Measurements from ENCODE around the gene TCEAL9. TPM values are rescaled to one million over a fixed set of nuclear protein-coding genes. Genes with fewer than 3 reads are reported as not detected.
A peak's percentile ranks its signal among the peaks of the same experiment; 100 is the strongest.

Gene TCEAL9
- total and polyA plus RNA-seq, 2 of the 8 experiments (the other 6 are each of a cell fraction or from before 2014, with no cell fraction given), result 22.2 to 36.8 TPM

DNA sequence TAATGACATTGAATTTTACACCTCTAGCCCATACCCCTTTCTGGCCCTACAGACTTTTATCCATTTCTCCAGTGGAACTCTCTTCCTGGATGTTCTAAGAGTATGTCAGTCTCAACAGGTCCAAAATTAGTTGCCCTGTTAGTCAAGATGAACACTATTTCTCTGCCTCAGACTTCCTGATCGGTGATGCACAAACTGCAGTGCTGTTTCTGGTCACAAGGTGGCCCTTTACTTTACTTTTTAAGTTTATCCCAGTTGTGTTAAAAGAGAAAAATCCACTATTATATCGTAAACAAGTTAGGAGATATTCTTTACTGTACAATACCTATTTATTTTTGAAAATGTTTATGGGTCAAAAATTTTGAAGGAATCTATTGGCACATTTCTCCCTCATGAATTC lies 13.2 kb upstream of the TCEAL9 start:
- no peaks in the 10 kb centered on the region for H3K79me1 ChIP-seq (ENCODE audit: low read depth, low read length)
- H2BK5ac ChIP-seq (ENCODE audit: low read depth, low read length), result no peak overlapping the region
- H3K4me3 ChIP-seq (ENCODE audit: extremely low read depth in 1 of 4, insufficient read depth in 2 of 4, low read depth in 3 of 4, low read length in 4 of 4), result no peak overlapping the region
- no peaks in the 10 kb centered on the region for H4K20me1 ChIP-seq (replicated peaks in 1 of 2; ENCODE audit: control insufficient read depth in 1 of 2, insufficient read depth in 2 of 2, low read length in 2 of 2)
- no peaks in the 10 kb centered on the region; a peak in 3 of 7 replicates for H3K4me1 ChIP-seq (replicated peaks in 1 of 4; ENCODE audit: control insufficient read depth in 3 of 4, insufficient read depth in 4 of 4, low read length in 3 of 4)
- H4K8ac ChIP-seq (ENCODE audit: extremely low read depth, insufficient read depth, low read length), result no peak overlapping the region
- no peak overlapping the region for H2BK12ac ChIP-seq (ENCODE audit: low read depth, low read length)
- WGBS, 2 experiments (ENCODE audit: extremely low coverage in 1 of 2, insufficient coverage in 1 of 2, insufficient read length in 1 of 2, insufficient replicate concordance in 2 of 2, low coverage in 1 of 2, low lambda C conversion rate in 2 of 2, missing lambda C conversion rate in 1 of 2), result 54% methylated on average over 2 of the region's 2 CpGs; no CpG with 5 or more reads in 1 of the 2 experiments
- peaks cover 4% of the 10 kb centered on the region; the same call in 1 of the 2 replicates for H3K23me2 ChIP-seq (ENCODE audit: low read depth, low read length)
- no peak overlapping the region for H2AFZ ChIP-seq (ENCODE audit: low read length)
- no peak overlapping the region for H2BK120ac ChIP-seq (replicated peaks; ENCODE audit: low read depth, low read length)
- H2BK20ac ChIP-seq (ENCODE audit: low read length), result no peak overlapping the region
- H3K27ac ChIP-seq (ENCODE audit: low read depth, low read length), result no peak overlapping the region
- H3K79me2 ChIP-seq (ENCODE audit: control insufficient read depth in 1 of 2, insufficient read depth in 2 of 2, low read length in 2 of 2), result no peaks in the 10 kb centered on the region
- no peak overlapping the region for H3K56ac ChIP-seq (replicated peaks; ENCODE audit: insufficient read length, low read depth, low read length)
- no peak overlapping the region for H3K9ac ChIP-seq (replicated peaks in 1 of 4; ENCODE audit: extremely low read depth in 1 of 4, low read depth in 3 of 4, low read length in 3 of 4)
- no peak overlapping the region for H3K18ac ChIP-seq (ENCODE audit: extremely low read depth, low read length)
- H4K91ac ChIP-seq (replicated peaks; ENCODE audit: insufficient read length, low read length), result no peak overlapping the region
- no peak for DNase-seq (ENCODE audit: low read depth in 1 of 2, low spot score in 2 of 2)
- H3K23ac ChIP-seq (ENCODE audit: insufficient read length), result no peak overlapping the region
- no peak overlapping the region for H2AK5ac ChIP-seq (ENCODE audit: low read depth, low read length)
- POLR2A ChIA-PET (ENCODE audit: partially characterized antibody), result no interaction called here
- H2BK15ac ChIP-seq (ENCODE audit: low read length), result no peak overlapping the region
- H3K4me2 ChIP-seq (ENCODE audit: insufficient read depth in 1 of 2, low read depth in 2 of 2, low read length in 2 of 2), result no peak overlapping the region
- H3K9me3 ChIP-seq (ENCODE audit: insufficient read depth in 2 of 2, low read depth in 1 of 2, low read length in 1 of 2), result no peaks in the 10 kb centered on the region
- FAIRE-seq, result no peak
- TF ChIP-seq RAD21 (IDR thresholded peaks at IDR 0.05 in 1 of 2, conservative IDR thresholded peaks at IDR 0.05 in 1 of 2; ENCODE audit: low read depth in 2 of 2, low read length in 2 of 2) (peak; percentile 46 to 50), GTF2F1 (IDR thresholded peaks at IDR 0.05; ENCODE audit: borderline replicate concordance, low read depth, low read length) (no peak), TAF7 (optimal IDR thresholded peaks at IDR 0.05; ENCODE audit: borderline replicate concordance, low read depth, low read length) (no peak)
- TF ChIP-seq, protein P1, sequence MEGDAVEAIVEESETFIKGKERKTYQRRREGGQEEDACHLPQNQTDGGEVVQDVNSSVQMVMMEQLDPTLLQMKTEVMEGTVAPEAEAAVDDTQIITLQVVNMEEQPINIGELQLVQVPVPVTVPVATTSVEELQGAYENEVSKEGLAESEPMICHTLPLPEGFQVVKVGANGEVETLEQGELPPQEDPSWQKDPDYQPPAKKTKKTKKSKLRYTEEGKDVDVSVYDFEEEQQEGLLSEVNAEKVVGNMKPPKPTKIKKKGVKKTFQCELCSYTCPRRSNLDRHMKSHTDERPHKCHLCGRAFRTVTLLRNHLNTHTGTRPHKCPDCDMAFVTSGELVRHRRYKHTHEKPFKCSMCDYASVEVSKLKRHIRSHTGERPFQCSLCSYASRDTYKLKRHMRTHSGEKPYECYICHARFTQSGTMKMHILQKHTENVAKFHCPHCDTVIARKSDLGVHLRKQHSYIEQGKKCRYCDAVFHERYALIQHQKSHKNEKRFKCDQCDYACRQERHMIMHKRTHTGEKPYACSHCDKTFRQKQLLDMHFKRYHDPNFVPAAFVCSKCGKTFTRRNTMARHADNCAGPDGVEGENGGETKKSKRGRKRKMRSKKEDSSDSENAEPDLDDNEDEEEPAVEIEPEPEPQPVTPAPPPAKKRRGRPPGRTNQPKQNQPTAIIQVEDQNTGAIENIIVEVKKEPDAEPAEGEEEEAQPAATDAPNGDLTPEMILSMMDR (IDR thresholded peaks at IDR 0.05; ENCODE audit: control extremely low read depth in 1 of 3, insufficient read depth in 1 of 3, low read depth in 1 of 3, low read length in 3 of 3), result peak in 2 of 3 experiments; percentile 29 to 52; a peak in 2 of 4 replicates
- TF ChIP-seq, protein P2, sequence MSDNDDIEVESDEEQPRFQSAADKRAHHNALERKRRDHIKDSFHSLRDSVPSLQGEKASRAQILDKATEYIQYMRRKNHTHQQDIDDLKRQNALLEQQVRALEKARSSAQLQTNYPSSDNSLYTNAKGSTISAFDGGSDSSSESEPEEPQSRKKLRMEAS (IDR thresholded peaks at IDR 0.05), result no peak
- no peaks in the 10 kb centered on the region for H3K27me3 ChIP-seq (replicated peaks in 1 of 4; ENCODE audit: control insufficient read depth in 3 of 4, extremely low read depth in 1 of 4, insufficient read depth in 3 of 4, low read length in 3 of 4)
- CTCF ChIA-PET (ENCODE audit: partially characterized antibody), result interaction anchor here (0.6 to 3.9 kb wide), 5 partner anchors 28 to 1480 kb away, joined by 3 to 26 read pairs (median 3); no protein-coding TSS in a partner anchor
- no peaks in the 10 kb centered on the region for H3K36me3 ChIP-seq (ENCODE audit: control insufficient read depth in 2 of 4, insufficient read depth in 4 of 4, low read length in 3 of 4)
- H4K5ac ChIP-seq (ENCODE audit: insufficient read length, low read depth, low read length), result no peak overlapping the region
- no peak overlapping the region for H3K14ac ChIP-seq (ENCODE audit: insufficient read length)
- no peak overlapping the region for H3K4ac ChIP-seq (replicated peaks; ENCODE audit: insufficient read length, low read depth, low read length)
